Fibroblast of villous mesenchyme (primary cell): Measurements from ENCODE around the gene CDC42BPB. TPM values are rescaled to one million over a fixed set of nuclear protein-coding genes. Genes with fewer than 3 reads are reported as not detected.
A peak's percentile ranks its signal among the peaks of the same experiment; 100 is the strongest.

Experiments
- DNase-seq: peaks from one replicate; pipeline ENCODE4 v3.0.0-alpha.2; 2010; ENCODE audit warnings: low read depth
- H3K4me3 ChIP-seq: 2 replicates; pipeline ENCODE4 v1.5.1; 2011; ENCODE audit warnings: low read depth, mild to moderate bottlenecking, low read length
- CTCF ChIP-seq: IDR thresholded peaks from 2 replicates; pipeline ENCODE4 v1.5.1; 2012; ENCODE audit warnings: low read depth, mild to moderate bottlenecking, low read length; ENCODE audit not compliant: insufficient read depth
- total RNA-seq: library from RNA; depleted of rRNA; stranded (reverse); fragments of >200 nt; gene quantifications from 2 replicates; pipeline ENCODE4 v1.2.3, GENCODE V29; 2012

CDC42BPB gene
- total RNA-seq, 1 donor, result 122 TPM

DNA sequence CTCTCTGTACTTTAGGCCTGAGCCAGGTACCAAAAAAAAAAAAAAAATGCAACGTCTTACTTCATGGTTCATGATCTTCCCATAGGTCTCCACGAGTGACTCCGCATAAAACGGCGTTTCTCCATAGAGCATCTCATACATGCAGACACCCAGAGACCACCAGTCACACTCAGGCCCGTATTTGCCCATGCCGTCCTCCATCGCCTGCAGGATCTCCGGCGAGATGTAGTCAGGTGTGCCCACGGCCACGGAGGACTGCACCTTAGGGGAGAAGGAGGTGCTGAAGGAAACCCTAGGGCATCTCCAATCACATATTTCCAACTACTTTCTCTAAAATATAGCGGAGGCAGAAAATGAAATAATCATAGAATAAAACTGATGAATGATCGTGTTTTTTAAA lies 73.9 kb downstream of the CDC42BPB start:
- no peak for TF ChIP-seq CTCF
- H3K4me3 ChIP-seq, result no peak overlapping the region
- no peak for DNase-seq

DNA sequence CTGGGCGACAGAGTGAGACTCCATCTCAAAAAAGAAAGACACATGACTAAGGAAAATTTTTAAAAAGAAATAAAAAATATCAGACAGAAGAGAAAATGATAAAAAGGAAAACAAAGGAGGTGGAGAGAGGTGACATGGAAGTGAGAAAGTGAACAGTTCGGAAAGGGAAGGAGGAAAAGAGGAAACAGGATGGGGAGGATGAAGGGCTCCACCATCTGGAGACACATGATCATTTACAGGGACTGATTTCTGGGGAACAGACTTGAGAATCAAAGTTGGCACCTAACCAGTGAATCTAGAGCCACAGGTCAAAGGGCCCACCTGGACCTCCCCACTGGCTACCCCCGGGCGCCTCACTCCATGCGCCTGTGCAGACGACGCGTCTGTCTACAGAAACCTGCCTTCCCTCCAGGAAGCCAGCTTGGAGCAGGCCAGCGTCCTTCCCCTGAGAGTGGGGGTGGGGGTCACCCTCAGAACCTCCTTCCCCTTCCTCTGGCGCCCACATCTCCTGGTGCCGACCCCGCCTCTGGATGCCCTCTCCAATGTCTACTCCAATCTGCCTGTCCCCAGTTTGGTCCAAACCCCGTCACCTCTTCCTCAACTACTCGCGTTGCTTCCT lies 74.4 kb downstream of the CDC42BPB start:
- no peak overlapping the region for H3K4me3 ChIP-seq
- no peak for DNase-seq
- no peak for TF ChIP-seq CTCF

DNA sequence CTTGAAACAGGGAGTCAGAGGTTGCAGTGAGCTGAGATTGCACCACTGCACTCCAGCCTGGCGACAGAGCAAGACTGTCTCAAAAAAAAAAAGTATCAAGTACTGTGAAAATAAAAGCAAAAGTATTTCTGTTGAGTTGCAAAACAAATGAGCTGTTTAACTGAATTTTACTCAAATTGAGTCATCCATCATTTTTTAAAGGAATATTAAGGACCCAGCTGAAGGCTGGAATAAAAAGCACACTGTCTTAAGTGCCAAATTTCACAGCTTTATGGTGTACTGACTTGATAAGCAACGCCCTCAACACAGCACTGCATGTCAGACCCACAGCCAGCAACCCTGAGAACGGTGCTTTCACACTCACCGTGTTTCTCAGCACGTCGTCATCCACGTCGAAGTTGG lies 76.9 kb downstream of the CDC42BPB start:
- no peak for TF ChIP-seq CTCF
- no peak overlapping the region for H3K4me3 ChIP-seq
- DNase-seq, result peak; percentile 62

DNA sequence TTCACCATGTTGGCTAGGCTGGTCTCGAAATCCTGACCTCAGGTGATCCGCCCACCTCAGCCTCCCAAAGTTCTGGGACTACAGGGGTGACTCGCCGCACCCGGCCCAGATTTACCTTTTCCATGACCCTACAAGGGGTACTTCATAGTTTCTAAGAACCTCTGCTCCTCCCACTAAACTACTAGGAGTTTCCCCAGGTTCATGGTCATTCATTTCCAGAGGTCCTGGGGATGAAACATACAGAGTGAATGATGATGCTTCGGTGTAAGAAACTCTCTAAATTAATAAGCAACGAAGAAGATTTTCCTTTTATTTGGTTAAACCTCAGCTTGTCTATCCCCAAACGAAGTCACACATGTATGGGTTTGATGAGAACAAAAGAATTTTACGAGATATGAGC lies 77.9 kb downstream of the CDC42BPB start:
- no peak overlapping the region for H3K4me3 ChIP-seq
- no peak for DNase-seq
- TF ChIP-seq CTCF, result no peak

DNA sequence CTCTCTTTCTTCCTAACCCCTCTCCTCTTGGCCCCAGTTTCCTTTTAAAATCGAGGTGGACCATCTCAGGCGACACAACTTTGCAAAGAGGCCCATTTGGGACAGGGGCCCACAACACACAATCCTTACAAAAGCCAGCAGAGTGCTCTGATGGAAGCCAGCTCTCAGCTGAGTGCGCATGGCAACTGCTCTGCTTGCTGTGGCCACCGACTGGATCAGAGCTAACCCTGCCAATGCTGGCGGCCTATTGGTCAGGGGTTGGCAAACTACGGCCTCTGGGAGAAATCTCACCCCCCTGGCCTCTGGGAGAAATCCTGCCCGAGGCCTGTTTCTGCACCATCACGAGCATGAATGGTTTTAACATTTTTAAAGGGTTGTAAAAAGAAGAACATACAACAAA lies 79.9 kb downstream of the CDC42BPB start:
- no peak for DNase-seq
- no peak for TF ChIP-seq CTCF
- H3K4me3 ChIP-seq, result no peak overlapping the region

- no peak for TF ChIP-seq CTCF
- DNase-seq, result no peak
- H3K4me3 ChIP-seq, result no peak overlapping the region
These were observed 81.7 kb downstream of the CDC42BPB start for GRCh38 chr14:102975662-102976061.

GRCh38 chr14:102973706-102974285 lies 83.6 kb downstream of the CDC42BPB start:
- TF ChIP-seq CTCF, result no peak
- no peak for DNase-seq
- H3K4me3 ChIP-seq, result no peak overlapping the region
